Measurements from ENCODE around the gene CACNA1E. TPM values are rescaled to one million over a fixed set of nuclear protein-coding genes. Genes with fewer than 3 reads are reported as not detected.

Gene CACNA1E
- total and polyA plus RNA-seq, 2 experiments from 2014 or later: 0.32 to 1.1 TPM

- TF ChIP-seq, protein P1, sequence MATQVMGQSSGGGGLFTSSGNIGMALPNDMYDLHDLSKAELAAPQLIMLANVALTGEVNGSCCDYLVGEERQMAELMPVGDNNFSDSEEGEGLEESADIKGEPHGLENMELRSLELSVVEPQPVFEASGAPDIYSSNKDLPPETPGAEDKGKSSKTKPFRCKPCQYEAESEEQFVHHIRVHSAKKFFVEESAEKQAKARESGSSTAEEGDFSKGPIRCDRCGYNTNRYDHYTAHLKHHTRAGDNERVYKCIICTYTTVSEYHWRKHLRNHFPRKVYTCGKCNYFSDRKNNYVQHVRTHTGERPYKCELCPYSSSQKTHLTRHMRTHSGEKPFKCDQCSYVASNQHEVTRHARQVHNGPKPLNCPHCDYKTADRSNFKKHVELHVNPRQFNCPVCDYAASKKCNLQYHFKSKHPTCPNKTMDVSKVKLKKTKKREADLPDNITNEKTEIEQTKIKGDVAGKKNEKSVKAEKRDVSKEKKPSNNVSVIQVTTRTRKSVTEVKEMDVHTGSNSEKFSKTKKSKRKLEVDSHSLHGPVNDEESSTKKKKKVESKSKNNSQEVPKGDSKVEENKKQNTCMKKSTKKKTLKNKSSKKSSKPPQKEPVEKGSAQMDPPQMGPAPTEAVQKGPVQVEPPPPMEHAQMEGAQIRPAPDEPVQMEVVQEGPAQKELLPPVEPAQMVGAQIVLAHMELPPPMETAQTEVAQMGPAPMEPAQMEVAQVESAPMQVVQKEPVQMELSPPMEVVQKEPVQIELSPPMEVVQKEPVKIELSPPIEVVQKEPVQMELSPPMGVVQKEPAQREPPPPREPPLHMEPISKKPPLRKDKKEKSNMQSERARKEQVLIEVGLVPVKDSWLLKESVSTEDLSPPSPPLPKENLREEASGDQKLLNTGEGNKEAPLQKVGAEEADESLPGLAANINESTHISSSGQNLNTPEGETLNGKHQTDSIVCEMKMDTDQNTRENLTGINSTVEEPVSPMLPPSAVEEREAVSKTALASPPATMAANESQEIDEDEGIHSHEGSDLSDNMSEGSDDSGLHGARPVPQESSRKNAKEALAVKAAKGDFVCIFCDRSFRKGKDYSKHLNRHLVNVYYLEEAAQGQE (IDR thresholded peaks at IDR 0.05; ENCODE audit: unreplicated experiment): no peak
- no peak for TF ChIP-seq ETS1 (IDR thresholded peaks at IDR 0.05)
- TF ChIP-seq ZNF331 (CRISPR knock-in tag; IDR thresholded peaks at IDR 0.05; ENCODE audit: low read depth): no peak
- no peak for TF ChIP-seq JUNB (IDR thresholded peaks at IDR 0.05; ENCODE audit: unreplicated experiment)
- no peak for TF ChIP-seq CTCF (conservative IDR thresholded peaks at IDR 0.05; ENCODE audit: low read depth in 2 of 2)
- TF ChIP-seq ZNF114 (CRISPR knock-in tag; IDR thresholded peaks at IDR 0.05): no peak
Observed at GRCh38 chr1:181490740-181491712, 7.7 kb downstream of the CACNA1E start (continued).

DNA sequence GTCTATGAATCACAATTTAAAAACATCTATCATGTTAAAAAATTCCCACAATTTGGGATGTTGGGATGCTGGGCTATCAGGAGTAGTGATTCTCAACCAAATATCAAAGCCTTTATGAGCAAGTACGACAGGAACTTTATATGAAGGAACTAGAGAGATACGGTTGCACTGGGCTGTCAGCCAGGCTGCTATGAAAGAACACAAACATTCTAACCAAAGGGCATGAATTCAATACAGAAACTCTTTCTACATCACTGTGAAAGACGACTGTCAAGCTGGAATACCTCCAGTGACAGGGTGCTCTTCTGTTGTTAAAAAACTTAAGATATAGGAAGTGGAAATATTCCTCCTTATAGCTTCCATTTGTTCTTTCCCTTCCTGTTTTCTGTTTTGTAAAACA lies 9.8 kb downstream of the CACNA1E start:
- Histone ChIP-seq H3F3A (replicated peaks; ENCODE audit: low read depth) (no peaks in the 10 kb centered on the region), H3K79me2 (replicated peaks; ENCODE audit: insufficient read depth) (no peaks in the 10 kb centered on the region), H3K4me1 (ENCODE audit: insufficient read depth) (no peaks in the 10 kb centered on the region), H4K20me1 (replicated peaks; ENCODE audit: insufficient read depth) (no peaks in the 10 kb centered on the region), H3K4me3 (no peak overlapping the region), H3K36me3 (ENCODE audit: insufficient read depth) (no peaks in the 10 kb centered on the region), H3K27me3 (ENCODE audit: insufficient read depth) (peaks cover 6% of the 10 kb centered on the region; the same call in 1 of the 2 replicates), H3K4me2 (no peak overlapping the region), H3K9me2 (ENCODE audit: insufficient read depth) (no peaks in the 10 kb centered on the region), H3K27ac (ENCODE audit: low read depth) (no peak overlapping the region), H2AFZ (no peak overlapping the region)
- H3K36me3 Mint-ChIP-seq (ENCODE audit: low read depth): no peaks in the 10 kb centered on the region
- no peak overlapping the region for H3K27ac Mint-ChIP-seq
- no peak overlapping the region for H3K4me3 Mint-ChIP-seq
- H3K9me3 Mint-ChIP-seq: no peaks in the 10 kb centered on the region
- DNase-seq (ENCODE audit: low spot score): no peak
- H3K4me1 Mint-ChIP-seq: no peaks in the 10 kb centered on the region
- ATAC-seq: no peak
- peaks cover 2% of the 10 kb centered on the region for H3K27me3 Mint-ChIP-seq (ENCODE audit: insufficient read depth, low read depth, poor library complexity)
- TF ChIP-seq NANOG (IDR thresholded peaks at IDR 0.05; ENCODE audit: borderline replicate concordance) (no peak), ETS1 (IDR thresholded peaks at IDR 0.05) (no peak), EZH2phosphoT487 (IDR thresholded peaks at IDR 0.05; ENCODE audit: unreplicated experiment) (no peak), STAT1 (IDR thresholded peaks at IDR 0.05; ENCODE audit: unreplicated experiment) (no peak), JUNB (IDR thresholded peaks at IDR 0.05; ENCODE audit: unreplicated experiment) (no peak)
